HG02642 (cell line): ENCODE measurements around the gene PTPN22.

Source experiments
- ATAC-seq: cut with Tn5 transposase; IDR thresholded peaks from one replicate; pipeline ENCODE4 v1.9.1; 2021; ENCODE audit warnings: mild to moderate bottlenecking; ENCODE audit not compliant: unreplicated experiment, poor library complexity

PTPN22 gene

DNA sequence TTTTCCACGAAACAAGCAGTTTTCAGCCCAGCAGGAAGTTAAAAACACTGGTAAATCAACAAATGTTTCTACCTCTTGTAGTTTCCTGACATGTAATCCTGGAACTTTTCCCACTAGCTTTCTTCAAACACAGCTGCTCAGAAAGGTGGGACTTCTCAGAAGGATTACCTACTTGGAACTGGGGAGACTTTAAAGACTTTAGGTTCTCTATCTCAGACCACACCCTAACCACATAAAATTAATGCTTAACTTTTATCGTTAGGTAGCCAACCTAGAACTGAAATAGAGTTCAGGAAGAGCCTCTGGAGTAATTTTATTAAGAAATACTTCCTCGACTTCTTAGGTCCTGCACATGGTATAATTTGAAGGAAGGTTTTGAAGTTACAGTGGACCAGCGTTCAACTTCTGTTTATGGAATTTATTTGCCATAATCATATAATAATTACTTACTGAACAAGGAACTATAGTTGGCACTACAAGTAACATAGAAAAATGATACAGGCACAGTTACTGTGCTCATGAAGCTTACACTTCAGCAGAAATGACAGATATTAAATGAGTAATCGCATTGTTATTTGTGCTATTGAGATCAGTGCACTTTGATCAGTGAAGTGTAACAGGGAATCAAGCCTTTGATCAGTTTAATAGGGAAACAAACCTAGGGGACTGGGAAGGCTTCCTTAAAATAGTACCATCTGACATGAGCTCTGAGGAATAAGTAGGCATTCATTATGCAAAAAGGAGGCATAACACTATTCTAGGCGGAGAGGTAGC is 16.1 kb upstream of the PTPN22 start, which contains the start of gene BCL2L15:
BCL2L15 (minus strand) TSS at position 180 of the 774 bp plus-strand sequence. CDS start 206 bp downstream, outside the sequence.
- no peak for ATAC-seq

DNA sequence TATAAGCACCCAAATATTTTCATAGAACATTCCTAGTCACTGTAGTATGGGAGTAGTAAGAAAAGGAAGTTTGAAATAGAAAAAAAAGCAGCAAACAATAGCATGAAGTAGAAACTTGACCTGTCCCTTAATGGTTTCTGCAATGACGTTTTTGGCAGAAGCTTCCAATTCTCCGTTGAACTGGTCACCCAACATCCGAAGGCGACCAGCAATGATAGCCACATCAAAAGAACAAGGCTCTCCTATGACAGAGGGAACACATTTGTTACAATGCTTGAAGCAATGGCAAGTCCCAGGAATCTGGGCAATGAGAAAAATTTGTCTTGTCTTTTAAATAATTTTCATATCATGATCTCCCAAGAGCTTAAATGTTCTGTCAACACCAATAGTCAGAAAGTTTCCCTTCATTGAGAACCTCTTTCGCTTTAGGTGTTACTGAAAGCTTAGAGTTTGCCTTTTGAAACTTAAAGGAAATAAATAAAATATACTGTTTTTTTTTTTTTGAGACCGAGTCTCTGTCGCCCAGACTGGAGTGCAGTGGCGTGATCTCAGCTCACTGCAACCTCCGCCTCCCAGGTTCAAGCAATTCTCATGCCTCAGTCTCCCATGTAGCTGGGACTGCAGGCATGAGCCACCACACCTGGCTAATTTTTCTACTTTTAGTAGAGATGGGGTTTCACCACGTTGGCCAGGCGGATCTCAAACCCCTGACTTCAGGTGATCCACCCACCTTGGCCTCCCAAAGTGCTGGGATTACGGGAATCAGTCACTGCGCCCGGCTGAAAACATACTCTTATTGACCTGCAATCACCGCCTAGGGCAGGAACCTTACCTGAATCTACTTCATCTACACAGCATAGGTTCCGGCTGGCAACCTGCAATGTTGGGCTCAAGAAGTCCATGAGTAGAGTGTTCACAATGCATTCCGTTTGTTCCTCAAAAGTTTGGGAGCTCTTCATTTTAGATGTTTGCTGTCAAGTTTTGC is 15.2 kb upstream of the PTPN22 start:
- ATAC-seq = no peak

DNA sequence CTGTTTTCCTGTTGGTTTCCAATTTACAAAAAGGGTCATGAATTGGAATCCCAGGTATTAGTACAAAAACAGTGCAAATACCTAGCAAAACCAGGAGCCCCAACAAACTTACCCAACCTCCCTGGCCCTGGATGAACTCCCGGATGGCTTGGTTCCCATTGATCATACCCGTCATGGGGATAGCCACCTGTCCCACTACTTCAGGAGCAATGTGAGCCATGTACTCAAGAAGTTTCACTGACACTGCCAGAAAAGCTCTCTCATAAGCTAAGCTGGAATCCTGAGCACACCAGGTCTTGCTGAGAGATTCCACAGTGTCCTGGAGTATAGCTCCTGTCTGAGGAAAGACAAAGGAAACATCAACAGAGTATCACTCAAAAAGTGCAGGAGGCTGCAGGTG is 10.1 kb upstream of the PTPN22 start:
- no peak for ATAC-seq

DNA sequence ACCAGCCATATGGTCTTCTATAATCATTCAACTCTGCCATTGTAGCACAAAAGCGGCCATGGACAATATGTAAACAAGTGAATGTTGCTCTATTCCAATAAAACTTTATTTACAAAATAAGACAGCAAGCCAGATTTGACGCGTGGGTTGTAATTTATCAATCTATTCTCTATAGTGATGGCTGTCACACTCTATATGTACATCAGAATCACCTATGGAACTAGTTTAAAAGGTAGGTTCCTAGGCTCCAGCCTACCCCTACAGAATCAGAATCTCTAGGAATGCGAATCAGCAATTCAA is 8.2 kb upstream of the PTPN22 start:
- no peak for ATAC-seq

DNA sequence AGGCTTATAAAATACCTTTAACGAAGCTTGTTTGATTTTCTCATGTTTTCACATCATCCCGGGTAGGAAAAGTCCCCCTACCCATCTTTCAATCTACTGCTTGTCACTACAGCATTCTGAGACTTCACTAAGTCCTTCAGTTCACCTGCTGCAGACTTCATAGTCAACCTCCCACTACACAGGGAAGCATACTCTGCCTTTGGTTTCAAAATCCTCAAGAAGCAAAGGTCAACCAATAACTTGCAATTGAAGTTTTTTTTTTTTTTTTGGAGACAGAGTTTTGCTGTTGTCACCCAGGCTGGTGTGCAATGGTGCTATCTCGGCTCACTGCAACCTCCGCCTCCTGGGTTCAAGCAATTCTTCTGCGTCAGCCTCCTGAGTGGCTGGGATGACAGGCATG is 4.7 kb upstream of the PTPN22 start:
- ATAC-seq = no peak

DNA sequence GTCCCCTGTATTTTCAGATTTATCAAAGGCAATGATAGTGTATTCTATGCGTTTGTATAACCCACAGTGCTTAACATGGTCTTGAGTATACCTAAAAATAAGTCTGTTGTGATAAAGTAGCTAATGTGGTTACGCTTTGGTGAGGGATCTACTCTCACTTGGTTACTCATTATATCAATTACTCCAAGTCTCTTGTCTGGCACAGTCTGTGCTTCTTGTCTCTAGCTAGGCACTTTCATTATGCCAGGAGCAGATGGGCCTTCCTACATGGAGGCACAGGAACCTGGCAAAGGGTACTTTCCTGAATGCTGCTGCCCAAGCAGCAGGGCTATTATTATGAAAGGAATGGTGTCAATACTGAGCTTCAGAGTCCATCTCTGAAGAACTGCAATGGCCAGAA is 4.2 kb upstream of the PTPN22 start:
- ATAC-seq = peak; percentile 29

DNA sequence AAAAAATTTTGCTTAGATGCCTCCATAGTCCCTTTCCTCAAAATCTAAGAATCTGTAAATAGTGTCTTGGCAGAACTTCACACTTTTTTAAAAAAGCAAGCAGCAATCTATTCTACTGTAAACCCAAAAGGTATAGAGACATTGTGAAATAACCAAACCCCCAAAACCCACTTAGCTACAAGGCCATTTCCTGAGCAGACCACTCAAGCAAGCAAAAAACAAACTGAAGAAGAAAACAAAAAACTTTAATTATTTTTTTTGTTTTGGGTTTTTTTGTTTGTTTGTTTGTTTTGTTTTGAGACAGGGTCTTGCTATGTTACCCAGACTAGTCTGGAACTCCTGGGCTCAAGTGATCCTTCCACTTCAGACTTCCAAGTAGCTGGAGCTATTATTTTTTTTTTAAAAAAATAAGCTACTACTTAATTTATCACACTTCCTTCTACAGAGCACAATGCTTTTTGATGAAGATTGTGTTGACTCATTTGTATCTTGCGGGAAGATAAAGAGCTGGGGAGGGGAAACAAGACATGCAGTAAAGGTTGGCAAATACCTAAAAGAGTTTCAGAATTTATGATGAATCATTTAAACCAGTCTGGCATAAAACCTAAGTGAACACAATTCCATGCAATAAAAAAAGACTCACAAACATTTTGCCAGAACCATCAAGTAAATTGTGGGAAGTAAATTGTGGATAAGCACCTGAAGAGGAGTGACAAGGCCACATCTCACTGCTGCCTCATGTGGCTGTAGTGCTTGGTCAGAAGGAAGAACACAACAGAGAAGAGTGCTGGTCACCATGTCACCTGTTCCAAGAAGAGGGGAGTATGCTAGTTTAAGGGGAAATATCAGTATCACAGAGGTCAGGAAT is 2.7 kb upstream of the PTPN22 start:
- ATAC-seq = no peak

DNA sequence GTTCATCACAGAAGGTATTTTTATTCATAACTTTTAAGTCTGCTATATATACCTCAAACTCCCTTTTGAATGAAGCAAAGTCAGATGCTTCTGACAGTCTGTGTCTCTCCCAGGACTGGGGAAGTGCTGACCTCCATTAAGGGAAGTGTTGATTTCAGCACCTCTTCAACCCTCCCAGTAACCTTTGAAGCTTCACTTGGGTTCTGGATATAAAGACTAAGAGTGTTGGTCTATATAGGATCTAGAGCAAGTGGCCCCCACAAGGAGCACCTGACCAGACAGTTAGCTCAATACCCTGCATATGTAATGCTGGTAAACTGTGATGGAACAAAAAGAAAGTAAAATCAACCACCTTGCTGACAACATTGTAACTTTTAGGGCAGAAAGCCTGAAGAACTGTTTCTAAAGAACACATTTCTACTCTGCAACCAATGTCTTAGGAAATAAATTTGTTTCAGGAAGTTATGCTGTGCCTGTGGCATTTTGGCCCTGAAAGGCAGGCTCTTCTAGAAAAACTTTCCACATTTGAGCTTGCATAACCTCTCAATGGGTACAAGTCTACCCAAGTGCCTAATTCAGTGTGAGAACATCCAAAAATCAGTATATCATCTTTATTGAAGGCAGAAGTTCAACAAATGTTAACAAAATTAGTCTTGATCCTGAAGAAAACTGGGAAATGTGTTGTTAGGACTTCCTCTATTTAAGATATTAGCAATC is 865 bp upstream of the PTPN22 start:
- peak; percentile 13 for ATAC-seq

DNA sequence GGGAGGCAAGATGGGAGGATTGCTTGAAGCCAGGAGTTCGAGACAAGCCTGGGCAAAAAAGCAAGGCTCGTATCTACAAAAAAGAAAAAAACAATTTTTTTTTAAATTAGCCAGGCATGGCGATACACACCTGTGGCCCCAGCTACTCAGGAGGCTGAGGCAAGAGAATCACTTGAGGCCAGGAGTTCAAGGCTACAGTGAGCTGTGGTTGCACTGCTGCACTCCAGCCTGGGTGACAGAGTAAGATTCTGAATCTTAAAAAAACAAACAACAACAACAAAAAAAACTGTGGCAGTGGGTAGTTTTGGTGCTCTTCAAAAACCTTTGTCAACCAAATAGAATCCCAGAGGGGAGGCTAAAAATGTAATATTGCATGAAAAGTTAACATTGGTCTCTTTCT is 734 bp downstream of the PTPN22 start:
- ATAC-seq = no peak

DNA sequence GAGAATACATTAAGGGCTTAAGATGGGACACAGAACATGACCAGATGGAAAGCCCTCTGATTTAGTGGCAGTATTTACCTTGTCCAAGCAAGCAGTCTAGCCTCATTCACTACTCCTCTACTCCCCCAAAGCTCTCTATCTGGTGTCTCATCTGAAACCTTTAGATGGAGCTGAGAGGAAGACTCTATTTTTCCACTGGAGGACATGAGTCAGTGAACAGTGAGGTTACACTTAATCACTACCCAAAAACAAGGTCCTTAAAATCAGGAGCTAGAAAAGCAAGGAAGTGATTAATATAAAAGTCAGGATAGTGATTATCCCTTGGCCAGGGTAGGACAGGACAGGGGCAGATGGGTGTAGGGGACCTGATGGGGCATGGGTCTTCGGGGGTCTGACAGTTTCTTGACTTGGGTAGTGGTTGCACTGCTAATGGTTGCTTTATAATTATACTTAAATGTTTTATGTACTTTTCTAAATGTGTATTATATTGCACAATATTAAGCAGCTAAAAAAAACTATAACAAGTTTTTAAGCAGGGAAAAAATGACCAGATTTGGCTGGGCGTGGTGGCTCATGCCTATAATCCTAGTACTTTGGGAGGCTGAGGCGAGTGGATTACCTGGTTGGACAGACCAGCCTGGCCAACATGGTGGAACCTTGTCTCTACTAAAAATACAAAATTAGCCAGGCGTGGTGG is 3.0 kb downstream of the PTPN22 start:
- no peak for ATAC-seq

DNA sequence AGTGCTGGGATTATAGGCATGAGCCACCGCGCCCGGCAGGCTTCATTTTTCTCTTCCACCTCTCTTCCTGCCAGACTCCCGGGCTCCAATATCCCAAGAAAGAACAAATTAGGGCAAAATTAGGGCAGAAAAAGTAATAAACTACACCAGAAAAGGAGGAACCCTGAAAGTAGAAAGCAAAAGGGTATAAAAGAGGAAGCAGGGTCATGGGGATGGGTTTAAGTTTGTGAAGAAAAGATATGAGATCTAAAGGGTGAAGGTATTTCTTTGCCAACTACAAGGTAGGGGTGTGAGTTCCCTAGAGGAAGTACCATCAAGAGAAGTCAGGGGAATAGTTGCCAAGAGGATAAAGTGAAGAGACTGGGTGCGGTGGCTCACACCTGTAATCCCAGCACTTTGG is 9.9 kb downstream of the PTPN22 start:
- no peak for ATAC-seq

DNA sequence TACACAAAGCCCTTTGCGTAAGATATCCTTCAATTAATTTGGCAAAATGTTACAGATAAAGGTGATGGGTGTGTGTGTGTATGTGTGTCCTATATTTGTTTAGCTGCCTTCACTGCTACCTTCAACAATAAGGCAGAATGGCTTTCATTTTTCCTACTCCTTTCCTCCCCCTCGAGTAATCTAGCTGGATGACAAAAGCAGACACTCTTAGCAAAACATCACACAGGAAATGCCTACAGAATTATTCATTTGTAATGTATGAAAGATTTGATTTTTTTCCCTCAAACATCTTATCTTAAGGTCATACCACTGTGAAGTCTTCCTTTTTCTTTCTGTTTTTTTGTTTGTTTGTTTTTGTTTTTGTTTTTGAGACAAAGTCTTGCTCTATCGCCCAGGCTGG is 10.6 kb downstream of the PTPN22 start:
- ATAC-seq = no peak

DNA sequence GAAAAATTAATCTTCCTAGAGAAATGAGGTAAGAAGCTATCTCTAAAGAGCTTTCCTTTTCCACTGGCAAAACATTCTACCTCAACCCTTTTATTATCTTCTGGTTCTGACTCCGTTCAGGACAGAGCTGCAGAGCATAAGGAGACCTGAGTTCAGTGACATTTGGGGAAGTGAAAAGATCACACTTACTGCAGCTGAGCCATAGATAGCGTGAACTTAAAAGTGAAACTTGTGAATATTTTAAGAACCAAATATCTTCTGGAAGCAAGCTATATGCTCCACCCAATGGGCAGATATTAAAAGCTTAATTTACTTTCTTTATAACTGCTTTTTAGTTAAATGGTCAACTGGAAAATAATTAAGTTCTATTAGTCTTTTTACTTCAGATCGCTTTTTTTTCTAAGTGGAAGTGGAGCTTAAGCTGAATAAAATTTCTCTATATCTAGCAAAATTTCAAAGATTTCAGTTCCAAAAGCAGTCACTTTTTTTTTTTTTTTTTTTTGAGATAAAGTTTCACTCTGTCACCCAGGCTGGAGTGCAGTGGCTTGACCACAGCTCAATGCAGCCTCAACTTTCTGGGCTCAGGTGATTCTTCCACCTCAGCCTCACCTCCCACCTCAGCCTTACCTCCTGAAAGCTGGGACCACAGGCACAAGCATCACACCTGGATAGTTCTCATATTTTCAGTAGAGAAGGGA is 11.9 kb downstream of the PTPN22 start:
- peak; percentile 93 for ATAC-seq

DNA sequence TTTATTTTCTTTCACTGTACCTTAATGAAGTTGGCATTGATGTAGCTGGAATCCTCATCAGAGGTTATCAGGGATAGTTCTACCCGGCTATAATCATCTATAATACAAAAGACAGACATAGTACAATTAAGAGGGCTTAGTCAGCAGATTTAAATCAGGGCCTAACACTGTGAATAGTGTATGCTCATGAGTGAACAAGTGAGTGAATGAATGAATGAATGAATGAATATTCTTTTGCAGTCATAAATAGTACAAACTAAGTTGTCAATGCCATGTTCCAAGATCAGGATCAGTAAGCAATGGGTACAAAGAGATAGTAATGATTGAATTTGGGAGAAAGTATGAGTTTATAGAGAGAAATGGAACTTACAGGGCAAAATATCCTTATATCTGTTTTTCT is 12.5 kb downstream of the PTPN22 start:
- ATAC-seq = no peak

DNA sequence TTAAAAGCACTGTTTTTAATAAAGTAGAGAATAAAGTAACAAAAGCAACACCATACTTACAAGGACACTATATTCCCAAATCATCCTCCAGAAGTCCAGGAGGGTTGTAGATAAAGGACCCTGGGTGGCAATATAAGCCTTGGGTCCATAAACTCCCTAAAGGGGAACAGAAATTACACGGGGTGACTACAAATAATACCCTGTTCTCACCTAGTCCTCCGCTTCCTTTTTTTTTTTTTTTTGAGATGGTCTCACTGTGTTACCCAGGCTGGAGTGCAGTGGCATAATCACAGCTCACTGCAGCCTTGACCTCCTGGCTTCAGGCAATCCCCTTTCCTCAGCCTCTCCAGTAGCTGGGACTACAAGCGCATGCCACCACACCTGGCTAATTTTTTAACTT is 13.1 kb downstream of the PTPN22 start:
- peak; percentile 32 for ATAC-seq

DNA sequence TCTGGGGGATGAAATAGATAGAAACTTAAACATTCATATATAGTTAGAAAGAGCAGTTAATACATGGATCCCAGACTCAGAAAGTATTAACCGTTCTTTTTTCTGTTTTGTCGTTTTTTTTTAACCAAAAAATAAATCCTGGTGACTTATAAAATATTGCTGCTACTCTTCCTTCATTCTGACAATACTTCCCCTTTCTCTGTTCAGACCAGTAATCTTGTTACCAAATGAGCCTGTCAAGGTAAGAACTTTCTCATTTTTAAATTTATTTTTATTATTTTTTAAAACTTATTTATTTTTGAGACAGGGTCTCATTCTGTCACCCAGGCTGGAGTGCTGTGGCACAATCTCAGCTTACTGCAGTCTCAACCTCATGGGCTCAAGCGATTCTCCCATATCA is 13.7 kb downstream of the PTPN22 start:
- no peak for ATAC-seq

DNA sequence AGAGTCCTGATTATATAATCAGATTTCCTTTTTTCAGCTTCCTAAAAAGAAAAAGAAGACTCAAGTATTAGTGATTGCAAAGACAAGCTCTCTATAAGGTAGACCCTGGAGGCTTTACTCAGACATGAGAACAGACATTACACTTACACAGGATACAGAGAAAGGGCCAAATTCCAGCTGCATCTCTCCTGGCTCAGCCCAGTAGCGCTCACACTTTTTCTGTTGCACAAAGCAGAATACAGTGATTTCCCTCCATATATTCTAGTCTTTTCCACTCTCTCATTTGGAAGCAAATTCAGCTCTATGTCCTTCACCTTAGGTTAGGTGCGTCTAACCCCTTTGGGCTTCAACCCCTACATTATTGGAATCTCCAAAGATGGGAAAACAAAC is 15.1 kb downstream of the PTPN22 start:
- no peak for ATAC-seq

DNA sequence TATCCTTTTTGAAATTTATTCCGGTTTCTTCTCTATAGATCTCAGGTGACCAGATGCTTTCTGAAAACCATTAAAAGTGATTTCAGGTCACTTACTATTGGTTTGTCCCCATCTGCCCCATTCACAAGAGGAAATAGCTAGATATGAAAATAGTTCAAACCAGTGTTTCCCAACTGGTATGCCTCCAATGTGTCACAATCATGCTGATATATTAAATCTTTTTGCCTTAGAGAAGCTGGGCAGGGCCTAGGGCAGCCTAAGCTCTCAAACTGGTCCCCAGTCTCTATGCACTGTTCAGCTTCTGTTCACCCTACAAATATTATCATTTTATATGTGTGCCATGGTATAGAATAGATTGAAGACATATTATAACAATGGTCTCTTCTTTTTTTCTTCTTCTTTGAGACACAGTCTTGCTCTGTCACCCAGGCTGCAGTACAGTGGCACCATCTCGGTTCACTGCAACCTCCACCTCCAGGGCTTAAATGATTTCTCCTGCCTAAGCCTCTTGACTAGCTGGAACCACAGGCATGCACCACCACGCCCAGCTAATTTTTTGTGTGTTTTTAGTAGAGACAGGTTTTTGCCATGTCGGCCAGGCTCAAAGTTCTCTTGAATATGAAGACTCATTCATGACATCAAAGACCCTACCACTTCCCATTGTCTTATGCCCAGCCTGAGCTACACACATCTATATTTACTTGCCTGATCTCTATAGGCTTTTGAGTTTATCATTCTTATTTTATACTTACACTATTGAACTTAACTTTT is 15.7 kb downstream of the PTPN22 start:
- no peak for ATAC-seq
